GM21367 (cell line): ENCODE measurements around the gene RPRD1B.

Experiments
- ATAC-seq: cut with Tn5 transposase; IDR thresholded peaks from one replicate; pipeline ENCODE4 v1.9.1; 2021; ENCODE audit not compliant: unreplicated experiment

RPRD1B gene

GRCh38 chr20:38034961-38035360, 1.4 kb downstream of the RPRD1B start:
- no peak for ATAC-seq

- no peak for ATAC-seq
Observed at GRCh38 chr20:38036366-38036765, 2.8 kb downstream of the RPRD1B start.

GRCh38 chr20:38040276-38040675, 6.7 kb downstream of the RPRD1B start:
- ATAC-seq, result no peak

- ATAC-seq, result no peak
Observed at GRCh38 chr20:38043512-38044300, 10.2 kb downstream of the RPRD1B start.

- no peak for ATAC-seq
Observed at GRCh38 chr20:38044685-38045084, 11.1 kb downstream of the RPRD1B start.

- no peak for ATAC-seq
Observed at GRCh38 chr20:38046572-38046971, 13.0 kb downstream of the RPRD1B start.

GRCh38 chr20:38049800-38050199, 16.3 kb downstream of the RPRD1B start:
- ATAC-seq, result no peak

GRCh38 chr20:38050686-38051085, 17.1 kb downstream of the RPRD1B start:
- ATAC-seq, result no peak

GRCh38 chr20:38052870-38053269, 19.3 kb downstream of the RPRD1B start:
- ATAC-seq, result no peak

- ATAC-seq, result no peak
Observed at GRCh38 chr20:38054647-38055046, 21.1 kb downstream of the RPRD1B start.

- no peak for ATAC-seq
Observed at GRCh38 chr20:38055294-38055693, 21.7 kb downstream of the RPRD1B start.

GRCh38 chr20:38055848-38056247, 22.3 kb downstream of the RPRD1B start:
- ATAC-seq, result no peak

- no peak for ATAC-seq
Observed at GRCh38 chr20:38057351-38057972, 23.9 kb downstream of the RPRD1B start.

GRCh38 chr20:38059832-38060231, 26.3 kb downstream of the RPRD1B start:
- ATAC-seq, result no peak

- no peak for ATAC-seq
Observed at GRCh38 chr20:38060536-38060935, 27.0 kb downstream of the RPRD1B start.

GRCh38 chr20:38061109-38061508, 27.6 kb downstream of the RPRD1B start:
- ATAC-seq, result no peak

- no peak for ATAC-seq
Observed at GRCh38 chr20:38062890-38063289, 29.3 kb downstream of the RPRD1B start.

GRCh38 chr20:38063911-38064530, 30.5 kb downstream of the RPRD1B start:
- no peak for ATAC-seq

GRCh38 chr20:38065764-38066375, 32.3 kb downstream of the RPRD1B start:
- ATAC-seq, result no peak

- ATAC-seq, result no peak
Observed at GRCh38 chr20:38066969-38067716, 33.6 kb downstream of the RPRD1B start.
